SK-N-MC (cell line): Measurements from ENCODE around the gene KMT5C.
"Not testable (repeated sequence)": the region's sequence is repeated elsewhere in the genome, so short reads cannot be mapped to it uniquely, and the experiment has no call there.

Experiments
- DNase-seq: peaks from one replicate; pipeline ENCODE4 v3.0.0-alpha.2; 2011; ENCODE audit warnings: low read depth, low spot score
- H3K27ac ChIP-seq: fragments of 200-600 bp; sonication (generic); 2 replicates; pipeline ENCODE4 v1.5.1; 2016; ENCODE audit warnings: mixed run types
- H3K36me3 ChIP-seq: fragments of 200-600 bp; sonication (generic); 2 replicates; pipeline ENCODE4 v1.6.1; 2017; ENCODE audit warnings: antibody characterized with exemption, low read length, mixed read lengths; ENCODE audit not compliant: insufficient read depth
- H3K4me3 ChIP-seq: fragments of 200-600 bp; sonication (generic); 2 replicates; pipeline ENCODE4 v1.5.1; 2016
- H3K9ac ChIP-seq: fragments of 200-600 bp; sonication (generic); 2 replicates; pipeline ENCODE4 v1.8.0; 2017; ENCODE audit warnings: mixed run types, mixed read lengths; ENCODE audit not compliant: insufficient read length
- H3K9me3 ChIP-seq: fragments of 200-600 bp; sonication (generic); 2 replicates; pipeline ENCODE4 v1.6.1; 2017; ENCODE audit warnings: low read depth, mild to moderate bottlenecking, antibody characterized with exemption, low read length, moderate library complexity, mixed read lengths
- EZH2 ChIP-seq: fragments of 200-600 bp; sonication (generic); IDR thresholded peaks from one replicate; pipeline ENCODE4 v1.6.1; 2017; ENCODE audit warnings: antibody characterized with exemption
- FOXP2 ChIP-seq: optimal IDR thresholded peaks from 2 replicates; pipeline ENCODE3; 2011; ENCODE audit warnings: mild to moderate bottlenecking, moderate library complexity; ENCODE audit not compliant: insufficient read depth; ENCODE audit errors: extremely low read length, control extremely low read depth
- POLR2AphosphoS5 ChIP-seq: IDR thresholded peaks from 2 replicates; pipeline ENCODE4 v1.6.1; 2012; ENCODE audit warnings: mild to moderate bottlenecking, low read depth, low read length, borderline replicate concordance

Gene KMT5C

DNA sequence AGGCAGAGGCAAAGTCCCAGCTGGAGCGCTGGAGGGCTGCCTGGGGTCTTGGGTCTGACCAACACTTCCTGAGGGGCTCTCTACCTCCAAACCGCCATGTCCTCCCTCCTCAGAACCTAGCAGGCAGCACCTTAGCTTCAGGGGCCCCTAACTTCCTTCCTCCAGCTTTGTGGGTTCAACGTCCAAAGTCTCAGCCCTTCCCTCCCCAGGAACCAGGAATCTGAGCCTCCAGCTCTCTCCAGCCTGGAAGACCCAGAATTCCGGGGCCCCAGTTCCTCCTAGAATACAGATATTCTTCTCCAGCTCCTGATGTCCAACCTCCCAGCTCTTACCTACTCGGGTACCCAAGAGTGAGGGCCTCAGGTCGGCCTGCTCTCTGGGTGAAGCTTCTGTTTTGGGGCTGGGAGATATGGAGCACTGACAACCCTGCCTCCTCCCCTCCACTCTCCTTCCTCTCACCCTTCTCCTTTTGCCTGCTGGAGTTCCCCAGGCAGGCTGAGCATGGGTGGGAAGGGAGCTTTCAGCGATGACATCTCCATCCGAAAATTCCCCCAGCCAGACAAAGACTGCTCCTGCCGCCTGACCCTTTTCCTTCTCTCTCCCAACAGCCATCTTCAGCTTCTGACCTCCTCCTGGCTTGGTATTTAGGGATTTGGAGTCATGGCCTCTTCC, 18.1 kb upstream of the KMT5C start:
- Histone ChIP-seq H3K36me3 (no peaks in the 10 kb centered on the region), H3K27ac (no peak overlapping the region), H3K9me3 (no peaks in the 10 kb centered on the region), H3K9ac (no peak overlapping the region), H3K4me3 (no peak overlapping the region)
- TF ChIP-seq FOXP2 = no peak
- TF ChIP-seq POLR2AphosphoS5 = no peak
- no peak for TF ChIP-seq EZH2
- DNase-seq = no peak

DNA sequence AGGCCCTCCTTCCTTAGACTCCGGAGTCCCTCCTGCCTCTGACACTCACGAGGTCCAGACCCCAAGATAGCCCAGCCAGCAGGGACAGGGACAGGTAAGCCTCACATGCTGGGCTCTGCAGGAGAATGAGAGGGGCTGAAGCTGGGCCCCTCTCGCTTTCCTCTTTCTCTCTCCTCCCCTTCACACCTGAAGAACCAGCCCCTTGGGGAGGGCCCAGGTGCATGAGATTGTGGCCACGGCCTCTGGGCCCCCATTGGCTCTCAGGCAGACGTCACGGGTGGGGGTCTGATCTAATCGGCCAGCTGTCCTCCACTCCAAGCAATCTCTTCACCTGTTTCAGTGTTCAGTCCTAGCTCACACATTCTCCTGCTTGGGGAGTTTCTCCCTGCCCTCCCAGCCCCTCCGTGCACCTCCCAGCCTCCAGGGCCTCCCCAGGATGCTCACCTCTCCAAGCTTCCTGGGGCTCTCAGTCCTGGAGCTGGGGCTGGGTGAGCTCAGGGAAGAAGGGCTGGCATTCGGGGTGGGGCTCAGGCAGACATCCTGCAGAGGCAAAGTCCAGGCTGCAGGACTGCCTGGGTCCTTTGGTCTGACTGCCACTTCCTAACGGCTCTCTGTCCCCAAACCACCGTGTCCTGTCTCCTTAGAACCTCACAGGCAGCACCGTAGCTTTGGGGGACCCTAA, 17.3 kb upstream of the KMT5C start:
- H3K4me3 ChIP-seq = no peak overlapping the region
- TF ChIP-seq FOXP2 (no peak), POLR2AphosphoS5 (no peak), EZH2 (no peak)
- no peak overlapping the region for H3K27ac ChIP-seq
- no peak for DNase-seq
- H3K9ac ChIP-seq = no peak overlapping the region
- H3K36me3 ChIP-seq = no peaks in the 10 kb centered on the region
- no peaks in the 10 kb centered on the region for H3K9me3 ChIP-seq

DNA sequence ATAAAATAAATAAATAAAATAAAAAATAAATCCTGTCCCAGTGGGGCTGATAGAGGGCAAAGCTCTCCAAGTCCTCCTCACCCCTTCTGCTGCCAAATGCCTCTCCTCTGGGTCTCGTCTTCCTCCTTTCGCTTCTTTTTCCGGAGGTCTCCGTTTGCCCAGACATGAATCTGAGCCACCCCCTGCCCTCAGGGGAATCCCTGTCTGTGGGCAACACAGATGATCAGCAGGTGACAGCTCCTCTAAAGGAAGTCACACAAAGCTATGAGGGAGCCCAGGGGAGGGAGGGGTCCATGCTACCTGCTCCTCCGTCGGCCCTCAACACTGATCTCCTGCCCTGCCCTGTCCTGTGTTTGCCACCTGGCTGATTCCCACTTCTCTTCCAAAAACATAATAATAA, 15.0 kb upstream of the KMT5C start:
- Histone ChIP-seq H3K36me3 (no peaks in the 10 kb centered on the region), H3K4me3 (no peak overlapping the region), H3K9ac (no peak overlapping the region), H3K27ac (no peak overlapping the region), H3K9me3 (no peaks in the 10 kb centered on the region)
- TF ChIP-seq POLR2AphosphoS5 (no peak), FOXP2 (no peak), EZH2 (no peak)
- no peak for DNase-seq

DNA sequence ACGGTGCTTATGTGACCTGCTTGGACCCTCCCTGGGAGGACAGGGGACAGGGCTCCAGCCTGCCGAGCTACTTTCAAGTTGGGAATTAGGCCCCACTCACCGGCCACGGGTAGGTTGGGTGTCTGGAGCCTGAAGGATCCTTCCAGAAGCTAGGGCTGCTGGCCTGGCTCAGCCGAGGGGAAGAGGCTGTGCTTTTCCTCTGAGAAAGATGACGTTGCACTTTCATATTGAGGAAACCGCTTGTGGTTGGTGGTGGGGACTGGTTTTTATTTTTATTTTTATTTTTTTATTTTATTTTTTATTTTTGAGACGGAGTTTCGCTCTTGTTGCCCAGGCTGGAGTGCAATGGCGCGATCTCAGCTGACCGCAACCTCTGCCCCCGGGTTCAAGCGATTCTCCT, 14.5 kb upstream of the KMT5C start, which contains the start of gene TMEM150B:
Gene TMEM150B (minus strand): TSS at position 170 of the 400 bp plus-strand sequence. CDS start 4,305 bp downstream, outside the sequence.
- no peaks in the 10 kb centered on the region for H3K36me3 ChIP-seq
- no peak for DNase-seq
- no peak within 1 kb of the TSS for H3K4me3 ChIP-seq
- no peaks in the 10 kb centered on the region for H3K9me3 ChIP-seq
- no peak for TF ChIP-seq POLR2AphosphoS5
- no peak for TF ChIP-seq EZH2
- no peak for TF ChIP-seq FOXP2
- H3K9ac ChIP-seq = no peak within 1 kb of the TSS
- H3K27ac ChIP-seq = no peak within 1 kb of the TSS

DNA sequence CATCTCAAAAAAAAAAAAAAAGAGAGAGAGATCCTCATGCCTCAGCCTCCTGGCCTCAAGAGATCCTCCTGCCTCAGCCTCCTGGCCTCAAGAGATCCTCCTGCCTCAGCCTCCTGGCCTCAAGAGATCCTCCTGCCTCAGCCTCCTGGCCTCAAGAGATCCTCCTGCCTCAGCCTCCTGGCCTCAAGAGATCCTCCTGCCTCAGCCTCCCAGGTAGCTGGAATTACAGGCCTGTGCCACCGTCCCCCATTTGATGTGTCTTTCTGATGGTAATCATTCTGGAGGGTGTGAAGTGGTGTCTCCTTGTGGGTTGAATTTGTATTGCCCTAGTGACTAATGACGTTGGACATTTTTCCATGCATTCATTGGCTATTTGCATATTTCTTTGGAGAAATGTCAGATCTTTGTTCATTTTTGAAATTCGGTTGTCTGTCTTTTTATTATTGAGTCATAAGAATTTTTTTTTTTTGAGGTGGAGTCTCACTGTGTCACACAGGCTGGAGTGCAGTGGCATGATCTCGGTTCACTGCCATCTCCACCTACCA, 10.8 kb upstream of the KMT5C start:
- not testable (repeated sequence) for H3K36me3 ChIP-seq, H3K9ac ChIP-seq, H3K27ac ChIP-seq, DNase-seq, H3K9me3 ChIP-seq, H3K4me3 ChIP-seq

GRCh38 chr19:55329791-55330190, 9.9 kb upstream of the KMT5C start:
- not testable (repeated sequence) for H3K9ac ChIP-seq, H3K27ac ChIP-seq, H3K9me3 ChIP-seq, H3K4me3 ChIP-seq, DNase-seq, H3K36me3 ChIP-seq

GRCh38 chr19:55333870-55334269, 5.8 kb upstream of the KMT5C start:
- no peaks in the 10 kb centered on the region for H3K36me3 ChIP-seq
- no peak overlapping the region for H3K9ac ChIP-seq
- no peak for DNase-seq
- TF ChIP-seq FOXP2 = no peak
- TF ChIP-seq EZH2 = no peak
- no peak for TF ChIP-seq POLR2AphosphoS5
- H3K9me3 ChIP-seq = no peaks in the 10 kb centered on the region
- H3K4me3 ChIP-seq = no peak overlapping the region
- no peak overlapping the region for H3K27ac ChIP-seq

GRCh38 chr19:55336101-55336500, 3.6 kb upstream of the KMT5C start:
- no peaks in the 10 kb centered on the region for H3K36me3 ChIP-seq
- DNase-seq = no peak
- TF ChIP-seq POLR2AphosphoS5 (no peak), EZH2 (no peak), FOXP2 (no peak)
- no peaks in the 10 kb centered on the region for H3K9me3 ChIP-seq
- H3K27ac ChIP-seq = no peak overlapping the region
- no peak overlapping the region for H3K9ac ChIP-seq
- H3K4me3 ChIP-seq = no peak overlapping the region
